Tibial nerve (tissue), 4 donors: Measurements from ENCODE around the gene TGM6. TPM values are rescaled to one million over a fixed set of nuclear protein-coding genes. Genes with fewer than 3 reads are reported as not detected.

Experiments used
- DNase-seq, 2 donors: peaks; one replicate each; pipeline ENCODE4 v3.0.0-alpha.2; 2019; ENCODE audit warnings: low spot score in 2 of 2
- H3K27ac ChIP-seq, 4 donors: fragments of 200-600 bp; sonication (generic) in 3 of 4; one replicate each; pipeline ENCODE4 v1.5.1; 2017 to 2019; ENCODE audit warnings: mild to moderate bottlenecking in 1 of 4
- H3K27me3 ChIP-seq, 2 donors: fragments of 200-600 bp; sonication (generic) in 1 of 2; one replicate each; pipeline versions ENCODE4 v1.5.1 to v1.6.0; 2017 to 2019
- H3K36me3 ChIP-seq, 3 donors: fragments of 200-600 bp; sonication (generic); one replicate each; pipeline ENCODE4 v1.5.1; 2018 to 2019
- H3K4me1 ChIP-seq, 4 donors: fragments of 200-600 bp; sonication (generic) in 3 of 4; one replicate each; pipeline ENCODE4 v1.5.1; 2017 to 2019
- H3K4me3 ChIP-seq, 4 donors: fragments of 200-600 bp; sonication (generic) in 3 of 4; one replicate each; pipeline ENCODE4 v1.5.1; 2017 to 2019; ENCODE audit warnings: mild to moderate bottlenecking in 1 of 4, moderate library complexity in 1 of 4
- H3K9me3 ChIP-seq, 4 donors: fragments of 200-600 bp; sonication (generic) in 3 of 4; one replicate each; pipeline ENCODE4 v1.5.1; 2017 to 2019
- EP300 ChIP-seq, 2 donors: sonication (generic); formaldehyde crosslinking; IDR thresholded peaks; one replicate each; pipeline ENCODE4 v1.6.1; 2017; ENCODE audit warnings: antibody characterized with exemption in 2 of 2, mild to moderate bottlenecking in 1 of 2
- POLR2A ChIP-seq, 2 donors: fragments of 450-650 bp; IDR thresholded peaks; one replicate each; pipeline ENCODE4 v1.6.1; 2017; ENCODE audit warnings: antibody characterized with exemption in 2 of 2, mild to moderate bottlenecking in 2 of 2, moderate library complexity in 2 of 2
- WGBS, 2 donors: methylation state at CpG; one replicate each; pipeline ENCODE4 v1.1.5; 2018; 5-methylcytosine and 5-hydroxymethylcytosine counted together
- total RNA-seq, 4 donors: library from RNA; depleted of rRNA; stranded (reverse); fragments of >200 nt; gene quantifications; one replicate each; pipeline ENCODE4 v1.1.0, GENCODE V29; 2016
- TF ChIP-seq, protein P1 (sequence below), 5 experiments: fragments of 200-600 bp in 3 of 5; fragments of 450-650 bp in 2 of 5; sonication (generic) in 3 of 5; IDR thresholded peaks; one replicate each; pipeline ENCODE4 v1.5.1; 2016 to 2019; ENCODE audit warnings: antibody characterized with exemption in 5 of 5, mild to moderate bottlenecking in 3 of 5, moderate library complexity in 2 of 5

TGM6 gene
- total RNA-seq, 4 donors from 2014 or later, result not detected

DNA sequence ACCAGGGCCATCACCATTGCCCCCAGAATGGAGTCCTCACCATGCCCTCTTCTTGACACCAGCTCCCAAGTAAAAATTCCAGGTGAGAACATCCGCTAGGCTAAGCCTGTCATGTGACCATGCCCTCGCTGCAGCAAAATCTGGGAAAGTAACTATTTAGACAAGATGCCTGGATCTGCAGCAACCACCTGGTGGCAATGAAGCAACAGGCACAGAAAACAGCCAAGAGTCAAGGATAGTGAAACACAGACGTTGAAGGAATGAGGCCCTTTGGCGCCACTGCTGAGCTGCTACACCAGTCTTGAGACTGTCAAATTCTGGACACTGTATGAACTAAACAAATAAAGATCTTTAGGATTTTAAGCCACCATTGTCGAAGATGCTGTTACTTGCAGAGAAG, 30.1 kb upstream of the TGM6 start:
- peaks cover 0 to 5% of the 10 kb centered on the region in 2 donors for H3K27me3 ChIP-seq
- TF ChIP-seq, protein P1, sequence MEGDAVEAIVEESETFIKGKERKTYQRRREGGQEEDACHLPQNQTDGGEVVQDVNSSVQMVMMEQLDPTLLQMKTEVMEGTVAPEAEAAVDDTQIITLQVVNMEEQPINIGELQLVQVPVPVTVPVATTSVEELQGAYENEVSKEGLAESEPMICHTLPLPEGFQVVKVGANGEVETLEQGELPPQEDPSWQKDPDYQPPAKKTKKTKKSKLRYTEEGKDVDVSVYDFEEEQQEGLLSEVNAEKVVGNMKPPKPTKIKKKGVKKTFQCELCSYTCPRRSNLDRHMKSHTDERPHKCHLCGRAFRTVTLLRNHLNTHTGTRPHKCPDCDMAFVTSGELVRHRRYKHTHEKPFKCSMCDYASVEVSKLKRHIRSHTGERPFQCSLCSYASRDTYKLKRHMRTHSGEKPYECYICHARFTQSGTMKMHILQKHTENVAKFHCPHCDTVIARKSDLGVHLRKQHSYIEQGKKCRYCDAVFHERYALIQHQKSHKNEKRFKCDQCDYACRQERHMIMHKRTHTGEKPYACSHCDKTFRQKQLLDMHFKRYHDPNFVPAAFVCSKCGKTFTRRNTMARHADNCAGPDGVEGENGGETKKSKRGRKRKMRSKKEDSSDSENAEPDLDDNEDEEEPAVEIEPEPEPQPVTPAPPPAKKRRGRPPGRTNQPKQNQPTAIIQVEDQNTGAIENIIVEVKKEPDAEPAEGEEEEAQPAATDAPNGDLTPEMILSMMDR (IDR thresholded peaks at IDR 0.05), result no peak
- TF ChIP-seq EP300 (IDR thresholded peaks at IDR 0.05) (no peak), POLR2A (IDR thresholded peaks at IDR 0.05) (no peak)
- no peak overlapping the region for H3K27ac ChIP-seq
- no peak overlapping the region for H3K4me3 ChIP-seq
- H3K9me3 ChIP-seq, result peaks cover 0 to 13% (median 0%) of the 10 kb centered on the region in 4 donors
- WGBS, 2 donors, result 85 to 86% methylated on average over 5 of the region's 5 CpGs
- DNase-seq, result no peak
- H3K36me3 ChIP-seq, result no peaks in the 10 kb centered on the region
- H3K4me1 ChIP-seq, result no peaks in the 10 kb centered on the region

DNA sequence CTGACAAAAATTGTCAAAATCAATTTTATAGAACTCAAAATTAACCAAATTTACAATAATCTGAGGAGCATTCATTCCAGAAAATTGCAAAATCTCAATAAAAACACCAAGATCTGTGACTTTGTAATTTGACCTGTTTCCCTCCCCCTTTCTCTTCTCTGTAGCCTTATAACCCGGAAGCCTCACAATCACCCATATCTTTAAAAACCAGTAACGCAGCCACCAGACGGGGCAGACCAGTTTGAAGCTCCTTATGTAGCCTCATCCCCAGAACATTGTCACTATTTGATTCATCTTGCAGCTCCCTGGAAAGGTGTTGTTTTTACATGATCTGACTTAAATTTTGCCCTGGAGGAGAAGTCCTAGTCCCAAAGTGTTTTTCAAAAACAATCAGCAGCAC, 27.5 kb upstream of the TGM6 start:
- peaks cover 0 to 5% of the 10 kb centered on the region in 2 donors for H3K27me3 ChIP-seq
- 54 to 77% methylated on average over 3 of the region's 3 CpGs for WGBS, 2 donors
- no peak overlapping the region for H3K4me3 ChIP-seq
- no peak overlapping the region for H3K27ac ChIP-seq
- no peak for DNase-seq
- TF ChIP-seq EP300 (IDR thresholded peaks at IDR 0.05) (no peak), POLR2A (IDR thresholded peaks at IDR 0.05) (no peak)
- TF ChIP-seq, protein P1 (IDR thresholded peaks at IDR 0.05), result no peak
- no peaks in the 10 kb centered on the region for H3K36me3 ChIP-seq
- H3K9me3 ChIP-seq, result no peaks in the 10 kb centered on the region
- no peaks in the 10 kb centered on the region for H3K4me1 ChIP-seq

DNA sequence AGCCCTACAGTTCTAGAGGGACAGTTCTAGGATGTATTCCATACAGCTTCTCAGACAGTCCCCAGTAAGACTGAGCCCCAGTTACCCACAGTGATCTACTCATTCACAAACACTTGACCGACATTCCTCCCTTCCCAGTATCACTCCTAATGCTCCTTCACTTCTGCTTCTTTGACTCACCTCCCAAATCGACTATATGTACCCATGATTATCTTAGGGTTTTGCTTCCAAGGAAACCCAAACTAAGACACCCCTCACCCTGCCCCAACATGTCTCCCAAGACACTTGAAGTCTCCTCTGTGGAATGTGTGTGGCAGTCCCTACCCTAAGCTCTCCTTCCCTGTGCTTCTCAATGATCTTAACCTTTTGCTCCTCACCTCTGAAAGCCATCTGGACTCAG, 23.6 kb upstream of the TGM6 start:
- Histone ChIP-seq H3K27ac (no peak overlapping the region), H3K27me3 (no peaks in the 10 kb centered on the region), H3K4me3 (no peak overlapping the region), H3K4me1 (no peaks in the 10 kb centered on the region), H3K9me3 (peaks cover 0 to 19% (median 2%) of the 10 kb centered on the region in 4 donors), H3K36me3 (no peaks in the 10 kb centered on the region)
- TF ChIP-seq, protein P1 (IDR thresholded peaks at IDR 0.05), result no peak
- no peak for TF ChIP-seq EP300 (IDR thresholded peaks at IDR 0.05)
- no peak for TF ChIP-seq POLR2A (IDR thresholded peaks at IDR 0.05)
- 44 to 78% methylated on average over 2 of the region's 2 CpGs for WGBS, 2 donors
- no peak for DNase-seq

DNA sequence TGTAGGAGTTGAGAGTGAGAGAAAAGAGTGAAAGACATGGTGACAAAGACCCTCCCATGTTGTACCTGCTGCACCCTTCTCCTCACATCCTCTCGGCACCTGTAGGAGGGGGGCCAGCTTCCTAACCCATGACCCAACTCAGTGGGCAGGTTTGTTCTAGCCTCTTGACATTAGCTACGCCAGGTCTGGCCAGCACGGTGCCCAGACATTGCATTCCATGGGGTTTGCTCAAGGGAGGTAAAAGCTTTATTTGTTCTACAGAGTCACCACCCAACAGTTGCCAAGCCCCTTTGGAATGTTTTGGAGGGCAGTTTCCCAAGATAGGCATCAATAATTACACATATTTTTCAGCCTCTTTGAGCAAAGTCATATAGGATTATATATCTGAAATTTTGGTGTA, 22.7 kb upstream of the TGM6 start:
- H3K27ac ChIP-seq, result no peak overlapping the region
- no peaks in the 10 kb centered on the region for H3K36me3 ChIP-seq
- DNase-seq, result no peak
- TF ChIP-seq EP300 (IDR thresholded peaks at IDR 0.05) (no peak), POLR2A (IDR thresholded peaks at IDR 0.05) (no peak)
- TF ChIP-seq, protein P1 (IDR thresholded peaks at IDR 0.05), result no peak
- peaks cover 0 to 22% (median 2%) of the 10 kb centered on the region in 4 donors for H3K9me3 ChIP-seq
- 70 to 86% methylated on average over 3 of the region's 3 CpGs for WGBS, 2 donors
- H3K27me3 ChIP-seq, result no peaks in the 10 kb centered on the region
- H3K4me1 ChIP-seq, result no peaks in the 10 kb centered on the region
- no peak overlapping the region for H3K4me3 ChIP-seq

DNA sequence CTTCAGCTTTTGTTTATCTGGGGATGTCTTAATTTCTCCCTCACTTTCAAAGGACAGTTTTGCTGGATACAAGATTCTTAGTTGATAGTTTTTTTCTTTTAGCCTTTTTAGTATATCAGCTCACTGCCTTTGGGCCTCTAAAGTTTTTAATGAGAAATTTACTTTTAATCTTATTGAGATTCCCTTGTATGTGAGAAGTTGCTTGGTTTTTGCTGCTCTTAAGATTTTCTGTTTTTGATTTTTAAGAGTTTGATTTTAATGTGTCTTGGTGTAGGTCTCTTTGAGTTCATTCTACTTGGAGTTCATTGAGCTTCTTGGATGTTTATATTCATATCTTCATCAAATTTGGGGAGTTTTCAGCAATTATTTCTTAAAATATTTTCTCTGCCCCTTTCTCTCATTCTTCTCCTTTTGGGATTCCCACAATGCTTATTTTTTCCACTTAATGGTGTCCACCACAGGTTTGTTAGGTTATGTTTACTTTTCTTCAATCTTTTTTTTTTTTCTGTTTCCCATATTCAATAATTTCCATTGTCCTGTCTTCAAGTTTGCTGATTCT, 19.6 kb upstream of the TGM6 start:
- Histone ChIP-seq H3K9me3 (peaks cover 0 to 22% (median 2%) of the 10 kb centered on the region in 4 donors), H3K36me3 (no peaks in the 10 kb centered on the region), H3K27me3 (no peaks in the 10 kb centered on the region), H3K4me1 (no peaks in the 10 kb centered on the region), H3K27ac (no peak overlapping the region), H3K4me3 (no peak overlapping the region)
- no peak for DNase-seq
- no peak for TF ChIP-seq EP300 (IDR thresholded peaks at IDR 0.05)
- TF ChIP-seq, protein P1 (IDR thresholded peaks at IDR 0.05), result no peak
- TF ChIP-seq POLR2A (IDR thresholded peaks at IDR 0.05), result no peak
